ENCODE data around the gene SHISA9.

GRCh38 chr16:13061691-13062090 lies 160.3 kb downstream of the SHISA9 start:
- TF ChIP-seq CTCF (IDR thresholded peaks at IDR 0.05): no peak
- TF ChIP-seq POLR2A (IDR thresholded peaks at IDR 0.05): no peak
